Thyroid gland (tissue), 4 donors: ENCODE measurements around the gene SLC38A10. TPM values are rescaled to one million over a fixed set of nuclear protein-coding genes. Genes with fewer than 3 reads are reported as not detected.

Experiments used
- DNase-seq, 2 donors: peaks; one replicate each; pipeline ENCODE4 v3.0.0-alpha.2; 2019
- H3K27ac ChIP-seq, 3 donors: fragments of 200-600 bp; sonication (generic); 1 replicate in 2 of 3; 2 replicates in 1 of 3; pipeline ENCODE4 v1.5.1; 2016 to 2019; ENCODE audit warnings: mild to moderate bottlenecking in 1 of 3, moderate library complexity in 1 of 3
- H3K27me3 ChIP-seq: fragments of 200-600 bp; sonication (generic); one replicate; pipeline ENCODE4 v1.5.1; 2019
- H3K36me3 ChIP-seq, 2 donors: fragments of 200-600 bp; sonication (generic); one replicate each; pipeline ENCODE4 v1.5.1; 2016 to 2019
- H3K4me1 ChIP-seq, 2 donors: fragments of 200-600 bp; sonication (generic); one replicate each; pipeline ENCODE4 v1.5.1; 2017 to 2019
- H3K4me3 ChIP-seq, 3 donors: fragments of 200-600 bp; sonication (generic); replicated peaks in 1 of 3; 1 replicate in 2 of 3; 2 replicates in 1 of 3; pipeline ENCODE4 v1.5.1; 2016; ENCODE audit warnings: mild to moderate bottlenecking in 1 of 3
- H3K9me3 ChIP-seq: fragments of 200-600 bp; sonication (generic); one replicate; pipeline ENCODE4 v1.5.1; 2017
- CTCF ChIP-seq, 6 experiments: fragments of 200-600 bp in 3 of 6; fragments of 450-650 bp in 3 of 6; sonication (generic) in 3 of 6; IDR thresholded peaks; one replicate each; pipeline ENCODE4 v1.5.1; 2016 to 2019; ENCODE audit warnings: antibody characterized with exemption in 6 of 6, mild to moderate bottlenecking in 2 of 6, inconsistent platforms in 1 of 6, moderate library complexity in 1 of 6
- POLR2A ChIP-seq, 2 donors: fragments of 450-650 bp; IDR thresholded peaks; one replicate each; pipeline ENCODE4 v1.6.1; 2017; ENCODE audit warnings: antibody characterized with exemption in 2 of 2, mild to moderate bottlenecking in 2 of 2, moderate library complexity in 1 of 2
- WGBS, 2 donors: methylation state at CpG; one replicate each; pipeline ENCODE4 v1.1.5; 2017; 5-methylcytosine and 5-hydroxymethylcytosine counted together
- intact Hi-C: fragments of 100-400 bp; cut with DNase I; formaldehyde crosslinking; loops from one replicate; pipeline ENCODE4 v1.15.1; 2023
- total RNA-seq, 4 donors: library from RNA; depleted of rRNA; stranded (reverse); fragments of >200 nt; gene quantifications; one replicate each; pipeline ENCODE4 v1.2.3, GENCODE V29; 2016

Gene SLC38A10
- total RNA-seq, 4 donors from 2014 or later, result 81.8 to 140 (median 121) TPM

DNA sequence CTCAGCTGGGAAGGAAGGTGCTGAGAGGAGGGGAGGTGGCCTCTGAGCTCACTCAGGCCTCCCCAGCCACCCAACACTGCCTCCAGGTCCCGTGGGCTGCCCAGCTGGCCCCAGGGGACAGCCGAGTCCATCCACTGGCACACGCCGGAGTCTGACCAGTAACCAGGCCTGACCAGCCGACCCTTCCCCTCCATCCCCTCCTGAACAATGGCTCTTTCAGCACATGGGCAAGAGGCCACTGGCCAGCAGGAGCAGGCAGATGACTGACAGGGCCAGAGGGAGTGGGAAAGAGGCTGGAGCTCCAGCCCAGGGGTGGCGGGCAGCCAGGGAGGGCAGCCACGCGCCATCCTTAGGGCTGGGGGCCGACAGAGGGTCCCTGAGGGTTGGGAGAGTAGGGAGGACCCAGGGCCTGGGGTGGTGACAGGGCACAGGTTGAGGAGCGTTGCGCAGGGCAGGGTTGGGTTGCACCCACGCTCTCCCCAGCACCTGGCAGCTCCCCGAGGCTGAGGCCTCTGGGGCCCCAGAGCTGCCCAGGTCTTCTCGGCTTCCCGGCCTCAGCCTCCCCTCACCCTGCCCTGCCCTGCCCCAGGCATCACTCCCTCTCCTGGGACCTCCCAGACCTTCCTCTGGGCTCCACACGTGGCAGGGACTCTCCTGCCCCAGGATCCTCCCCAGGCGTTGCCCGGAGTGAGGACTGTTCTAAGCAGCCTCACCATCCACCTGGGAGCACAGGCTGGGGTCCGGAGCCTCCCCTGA, 20.2 kb upstream of the SLC38A10 start:
- 75 to 91% methylated on average over 9 to 15 of the region's 19 CpGs for WGBS, 2 donors
- H3K9me3 ChIP-seq, result no peaks in the 10 kb centered on the region
- intact Hi-C loops, result no loop called here

GRCh38 chr17:81314398-81315081, 19.4 kb upstream of the SLC38A10 start:
- no peak for DNase-seq
- TF ChIP-seq CTCF (IDR thresholded peaks at IDR 0.05), result no peak
- no peak for TF ChIP-seq POLR2A (IDR thresholded peaks at IDR 0.05)
- Histone ChIP-seq H3K36me3 (no peaks in the 10 kb centered on the region), H3K4me3 (no peak overlapping the region), H3K27ac (no peak overlapping the region), H3K4me1 (peaks cover 7% of the 10 kb centered on the region in 2 donors), H3K9me3 (no peaks in the 10 kb centered on the region), H3K27me3 (no peaks in the 10 kb centered on the region)
- intact Hi-C loops, result no loop called here
- 91 to 98% methylated on average over 7 to 12 of the region's 21 CpGs for WGBS, 2 donors

More for the DNA sequence above, 20.2 kb upstream of the SLC38A10 start:
- no peaks in the 10 kb centered on the region for H3K4me1 ChIP-seq
- no peaks in the 10 kb centered on the region for H3K27me3 ChIP-seq
- no peaks in the 10 kb centered on the region for H3K36me3 ChIP-seq
- H3K27ac ChIP-seq, result no peak overlapping the region
- DNase-seq, result no peak
- no peak for TF ChIP-seq CTCF (IDR thresholded peaks at IDR 0.05)
- TF ChIP-seq POLR2A (IDR thresholded peaks at IDR 0.05), result no peak
- no peak overlapping the region for H3K4me3 ChIP-seq

DNA sequence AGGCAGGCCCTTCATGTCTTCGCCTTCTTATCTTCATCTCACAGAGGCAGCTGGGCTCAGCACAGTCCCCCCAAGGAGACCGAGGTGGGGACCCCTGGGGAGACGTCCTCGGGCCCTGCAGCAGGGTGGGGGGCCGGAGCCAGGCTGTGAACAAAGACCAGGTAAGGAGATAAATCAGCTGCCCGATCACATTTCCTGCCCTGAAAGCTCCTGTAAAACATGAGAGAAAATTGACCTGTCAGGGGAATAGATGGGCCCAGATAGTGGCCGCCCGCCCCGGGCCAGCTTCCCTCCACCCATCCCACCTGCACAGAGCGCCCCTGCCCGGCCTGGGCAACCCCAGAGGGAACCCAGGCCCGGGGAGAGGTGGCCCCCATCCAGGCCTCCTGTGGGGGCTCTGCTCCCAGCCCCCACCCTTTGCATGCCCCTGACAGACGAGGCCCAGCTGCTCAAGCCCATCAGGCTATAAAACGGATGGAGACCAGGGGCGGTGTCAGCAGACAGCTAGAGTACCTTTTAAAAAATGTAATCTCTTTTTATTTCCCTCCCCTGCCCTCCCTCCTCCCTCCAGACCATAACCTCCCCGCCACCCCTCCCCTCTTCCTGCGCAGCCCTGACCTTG, 18.8 kb upstream of the SLC38A10 start:
- 82 to 92% methylated on average over 11 to 15 of the region's 17 CpGs for WGBS, 2 donors
- intact Hi-C loops, result no loop called here
- Histone ChIP-seq H3K36me3 (no peaks in the 10 kb centered on the region), H3K9me3 (no peaks in the 10 kb centered on the region), H3K27me3 (no peaks in the 10 kb centered on the region), H3K27ac (no peak overlapping the region), H3K4me1 (peaks cover 12 to 13% of the 10 kb centered on the region in 2 donors), H3K4me3 (no peak overlapping the region)
- no peak for DNase-seq
- TF ChIP-seq CTCF (IDR thresholded peaks at IDR 0.05), result no peak
- no peak for TF ChIP-seq POLR2A (IDR thresholded peaks at IDR 0.05)

- Histone ChIP-seq H3K27ac (no peak overlapping the region), H3K36me3 (no peaks in the 10 kb centered on the region), H3K9me3 (no peaks in the 10 kb centered on the region), H3K4me1 (peaks cover 14 to 21% of the 10 kb centered on the region in 2 donors), H3K27me3 (no peaks in the 10 kb centered on the region), H3K4me3 (no peak overlapping the region)
- 92 to 96% methylated on average over 11 to 21 of the region's 22 CpGs for WGBS, 2 donors
- intact Hi-C loops, result no loop called here
- no peak for DNase-seq
- TF ChIP-seq CTCF (IDR thresholded peaks at IDR 0.05) (no peak), POLR2A (IDR thresholded peaks at IDR 0.05) (no peak)
These were observed 17.7 kb upstream of the SLC38A10 start for GRCh38 chr17:81312624-81313325.
